CD8-positive, alpha-beta memory T cell (primary cell): Measurements from ENCODE around the gene SPARC. TPM values are rescaled to one million over a fixed set of nuclear protein-coding genes. Genes with fewer than 3 reads are reported as not detected.

Experiments
- CTCF ChIA-PET: fragments of 350-600 bp; sonication (Branson Sonifier 250); formaldehyde crosslinking; loops from one replicate; lab custom pipeline; 2021; ENCODE audit warnings: antibody characterized with exemption; lab: Charles Lee
- POLR2A ChIA-PET: fragments of 350-600 bp; sonication (Branson Sonifier 250); formaldehyde crosslinking; loops from one replicate; lab custom pipeline; 2021; ENCODE audit warnings: antibody characterized with exemption; lab: Charles Lee
- DNase-seq, 5 donors: peaks; one replicate each; pipeline versions ENCODE4 v3.0.0 to v3.0.0-alpha.2; 2020 to 2022; ENCODE audit warnings: mixed read lengths in 1 of 5
- H3K27ac ChIP-seq: one replicate; pipeline ENCODE4 v1.7.0; 2013; ENCODE audit warnings: low read depth, mild to moderate bottlenecking, low read length, moderate library complexity
- H3K27me3 ChIP-seq: 2 replicates; pipeline ENCODE4 v1.7.0; 2013; ENCODE audit warnings: low read length, mild to moderate bottlenecking; ENCODE audit not compliant: insufficient read depth, poor library complexity, severe bottlenecking
- H3K36me3 ChIP-seq: 2 replicates; pipeline ENCODE4 v1.7.0; 2013; ENCODE audit warnings: mild to moderate bottlenecking, low read length, moderate library complexity; ENCODE audit not compliant: insufficient read depth
- H3K4me1 ChIP-seq: 2 replicates; pipeline ENCODE4 v1.7.0; 2013; ENCODE audit warnings: mild to moderate bottlenecking, low read length, moderate library complexity; ENCODE audit not compliant: insufficient read depth
- H3K4me3 ChIP-seq: 2 replicates; pipeline ENCODE4 v1.7.0; 2013; ENCODE audit warnings: mild to moderate bottlenecking, low read length
- H3K9me3 ChIP-seq: 2 replicates; pipeline ENCODE4 v1.7.0; 2013; ENCODE audit warnings: mild to moderate bottlenecking, low read length
- H3K27ac Mint-ChIP-seq, 8 donors: one replicate each; pipeline ENCODE4 v1.8.0; 2020 to 2021; ENCODE audit warnings: mixed read lengths in 8 of 8, mild to moderate bottlenecking in 6 of 8, inconsistent platforms in 3 of 8, moderate library complexity in 3 of 8
- H3K27me3 Mint-ChIP-seq, 2 donors: one replicate each; pipeline ENCODE4 v1.8.0; 2020 to 2021; ENCODE audit warnings: mixed read lengths in 2 of 2, mild to moderate bottlenecking in 1 of 2, moderate library complexity in 1 of 2
- H3K36me3 Mint-ChIP-seq, 3 donors: one replicate each; pipeline ENCODE4 v1.8.0; 2020 to 2021; ENCODE audit warnings: mixed read lengths in 3 of 3, inconsistent platforms in 1 of 3, mild to moderate bottlenecking in 1 of 3
- H3K4me1 Mint-ChIP-seq, 3 donors: one replicate each; pipeline ENCODE4 v1.8.0; 2020 to 2021; ENCODE audit warnings: mixed read lengths in 3 of 3, inconsistent platforms in 1 of 3, mild to moderate bottlenecking in 1 of 3
- H3K4me3 Mint-ChIP-seq, 7 donors: one replicate each; pipeline ENCODE4 v1.8.0; 2020 to 2021; ENCODE audit warnings: mixed read lengths in 7 of 7, mild to moderate bottlenecking in 6 of 7, moderate library complexity in 4 of 7, inconsistent platforms in 2 of 7
- H3K9me3 Mint-ChIP-seq, 5 donors: one replicate each; pipeline ENCODE4 v1.8.0; 2020 to 2022; ENCODE audit warnings: mixed read lengths in 5 of 5, mild to moderate bottlenecking in 3 of 5, moderate library complexity in 2 of 5, inconsistent platforms in 1 of 5
- polyA plus RNA-seq: library from polyadenylated mRNA; unstranded; fragments of 300-500 nt; fragmentation: Illumina TruSeq; gene quantifications from one replicate; pipeline ENCODE4 v1.2.3, GENCODE V29; 2021
- total RNA-seq, 2 experiments: library from RNA; stranded (reverse); gene quantifications; one replicate each; pipeline ENCODE4 v1.2.3, GENCODE V29; 2021

SPARC gene
- total and polyA plus RNA-seq, 3 experiments from 2014 or later, result 0.22 to 0.31 TPM; not detected in 1

GRCh38 chr5:151721812-151722391 lies 35.2 kb upstream of the SPARC start:
- H3K36me3 ChIP-seq, result no peaks in the 10 kb centered on the region
- no peak overlapping the region for H3K4me3 ChIP-seq
- Mint-ChIP-seq H3K36me3 (peaks cover 0 to 2% (median 0%) of the 10 kb centered on the region in 3 donors), H3K27ac (no peak overlapping the region), H3K4me3 (no peak overlapping the region), H3K9me3 (no peaks in the 10 kb centered on the region), H3K27me3 (no peaks in the 10 kb centered on the region), H3K4me1 (no peaks in the 10 kb centered on the region)
- ChIA-PET CTCF (no interaction called here), POLR2A (no interaction called here)
- no peaks in the 10 kb centered on the region for H3K9me3 ChIP-seq
- no peak for DNase-seq
- H3K4me1 ChIP-seq, result no peaks in the 10 kb centered on the region
- no peak overlapping the region for H3K27ac ChIP-seq
- no peaks in the 10 kb centered on the region for H3K27me3 ChIP-seq

GRCh38 chr5:151721087-151721646 lies 34.5 kb upstream of the SPARC start:
- Mint-ChIP-seq H3K27ac (peak overlapping the region in 1 of 8 donors; percentile 4), H3K4me3 (no peak overlapping the region), H3K27me3 (peaks cover 0 to 2% of the 10 kb centered on the region in 2 donors), H3K36me3 (peaks cover 0 to 2% (median under 1%) of the 10 kb centered on the region in 3 donors), H3K4me1 (no peaks in the 10 kb centered on the region), H3K9me3 (no peaks in the 10 kb centered on the region)
- POLR2A ChIA-PET, result no interaction called here
- Histone ChIP-seq H3K4me3 (no peak overlapping the region), H3K9me3 (no peaks in the 10 kb centered on the region), H3K27me3 (no peaks in the 10 kb centered on the region), H3K4me1 (no peaks in the 10 kb centered on the region), H3K36me3 (no peaks in the 10 kb centered on the region), H3K27ac (no peak overlapping the region)
- CTCF ChIA-PET, result no interaction called here
- DNase-seq, result no peak

- ChIA-PET CTCF (no interaction called here), POLR2A (no interaction called here)
- H3K4me3 ChIP-seq, result no peak overlapping the region
- Mint-ChIP-seq H3K27me3 (peaks cover 0 to 2% of the 10 kb centered on the region in 2 donors), H3K36me3 (peaks cover 0 to 8% (median 2%) of the 10 kb centered on the region in 3 donors), H3K4me1 (no peaks in the 10 kb centered on the region), H3K27ac (no peak overlapping the region), H3K4me3 (no peak overlapping the region), H3K9me3 (peaks cover 0 to under 1% (median 0%) of the 10 kb centered on the region in 5 donors)
- no peaks in the 10 kb centered on the region for H3K9me3 ChIP-seq
- no peak overlapping the region for H3K27ac ChIP-seq
- no peak for DNase-seq
- no peaks in the 10 kb centered on the region for H3K36me3 ChIP-seq
- H3K4me1 ChIP-seq, result no peaks in the 10 kb centered on the region
- H3K27me3 ChIP-seq, result no peaks in the 10 kb centered on the region
Measured at GRCh38 chr5:151720215-151720614, 33.5 kb upstream of the SPARC start.

- no peak overlapping the region for H3K27ac Mint-ChIP-seq
Measured at GRCh38 chr5:151719228-151720000, 32.7 kb upstream of the SPARC start.

GRCh38 chr5:151718646-151719045 lies 31.9 kb upstream of the SPARC start:
- Histone ChIP-seq H3K27me3 (no peaks in the 10 kb centered on the region), H3K9me3 (no peaks in the 10 kb centered on the region), H3K4me1 (no peaks in the 10 kb centered on the region), H3K4me3 (no peak overlapping the region), H3K36me3 (no peaks in the 10 kb centered on the region), H3K27ac (no peak overlapping the region)
- peaks cover 0 to 6% (median 0%) of the 10 kb centered on the region in 5 donors for H3K9me3 Mint-ChIP-seq
- peaks cover 0 to 4% of the 10 kb centered on the region in 2 donors for H3K27me3 Mint-ChIP-seq
- ChIA-PET CTCF (no interaction called here), POLR2A (no interaction called here)
- peaks cover 0 to 13% (median 2%) of the 10 kb centered on the region in 3 donors for H3K36me3 Mint-ChIP-seq
- H3K4me3 Mint-ChIP-seq, result no peak overlapping the region
- no peak for DNase-seq
- H3K4me1 Mint-ChIP-seq, result no peaks in the 10 kb centered on the region
- H3K27ac Mint-ChIP-seq, result no peak overlapping the region

More at GRCh38 chr5:151719228-151720000, 32.7 kb upstream of the SPARC start:
- no peaks in the 10 kb centered on the region for H3K9me3 ChIP-seq
- Mint-ChIP-seq H3K4me3 (no peak overlapping the region), H3K36me3 (peaks cover 0 to 13% (median 2%) of the 10 kb centered on the region in 3 donors), H3K9me3 (peaks cover 0 to 6% (median 0%) of the 10 kb centered on the region in 5 donors), H3K4me1 (no peaks in the 10 kb centered on the region), H3K27me3 (peaks cover 0 to 4% of the 10 kb centered on the region in 2 donors)
- POLR2A ChIA-PET, result no interaction called here
- no peak overlapping the region for H3K27ac ChIP-seq
- no peak overlapping the region for H3K4me3 ChIP-seq
- no peaks in the 10 kb centered on the region for H3K27me3 ChIP-seq
- CTCF ChIA-PET, result no interaction called here
- no peaks in the 10 kb centered on the region for H3K36me3 ChIP-seq
- no peaks in the 10 kb centered on the region for H3K4me1 ChIP-seq
- no peak for DNase-seq

- no peak overlapping the region for H3K27ac ChIP-seq
- no peaks in the 10 kb centered on the region for H3K4me1 Mint-ChIP-seq
- H3K27me3 Mint-ChIP-seq, result peaks cover under 1 to 5% of the 10 kb centered on the region in 2 donors
Measured at GRCh38 chr5:151718153-151718552, 31.4 kb upstream of the SPARC start.

GRCh38 chr5:151717416-151717815 lies 30.7 kb upstream of the SPARC start:
- Histone ChIP-seq H3K4me3 (no peak overlapping the region), H3K36me3 (no peaks in the 10 kb centered on the region), H3K9me3 (no peaks in the 10 kb centered on the region), H3K27ac (no peak overlapping the region), H3K4me1 (no peaks in the 10 kb centered on the region), H3K27me3 (no peaks in the 10 kb centered on the region)
- Mint-ChIP-seq H3K27me3 (peaks cover 7 to 9% of the 10 kb centered on the region in 2 donors), H3K4me3 (no peak overlapping the region), H3K27ac (peak overlapping the region in 2 of 8 donors; percentile 0 to 2), H3K9me3 (peaks cover under 1 to 14% (median 4%) of the 10 kb centered on the region in 5 donors), H3K36me3 (peaks cover 0 to 20% (median 2%) of the 10 kb centered on the region in 3 donors), H3K4me1 (no peaks in the 10 kb centered on the region)
- POLR2A ChIA-PET, result no interaction called here
- DNase-seq, result no peak
- CTCF ChIA-PET, result no interaction called here

More at GRCh38 chr5:151718153-151718552, 31.4 kb upstream of the SPARC start:
- no peak overlapping the region for H3K4me3 ChIP-seq
- no peak overlapping the region for H3K4me3 Mint-ChIP-seq
- no peaks in the 10 kb centered on the region for H3K36me3 ChIP-seq
- H3K4me1 ChIP-seq, result no peaks in the 10 kb centered on the region
- H3K9me3 ChIP-seq, result no peaks in the 10 kb centered on the region
- H3K27me3 ChIP-seq, result no peaks in the 10 kb centered on the region
- H3K9me3 Mint-ChIP-seq, result peaks cover 0 to 6% (median 0%) of the 10 kb centered on the region in 5 donors
- CTCF ChIA-PET, result no interaction called here
- H3K27ac Mint-ChIP-seq, result no peak overlapping the region
- no peak for DNase-seq
- POLR2A ChIA-PET, result no interaction called here
- peaks cover 0 to 13% (median 2%) of the 10 kb centered on the region in 3 donors for H3K36me3 Mint-ChIP-seq
